Left lung (tissue), 10 donors: Measurements from ENCODE around the gene GRAP. TPM values are rescaled to one million over a fixed set of nuclear protein-coding genes. Genes with fewer than 3 reads are reported as not detected.
"Not testable (repeated sequence)": the region's sequence is repeated elsewhere in the genome, so short reads cannot be mapped to it uniquely, and the experiment has no call there.

Experiments
- ATAC-seq: fragments of 200-7000 bp; cut with Tn5 transposase; one replicate; pipeline ENCODE4 v1.9.1; 2020; ENCODE audit warnings: moderate library complexity
- DNase-seq, 4 donors: peaks; one replicate each; pipeline ENCODE4 v3.0.0-alpha.2; 2013 to 2020
- H3K27ac ChIP-seq, 2 donors: fragments of 200-600 bp; sonication (generic) in 1 of 2; one replicate each; pipeline versions ENCODE4 v1.5.0 to v1.8.0; 2020 to 2021
- H3K27me3 ChIP-seq, 2 donors: fragments of 200-600 bp; sonication (generic) in 1 of 2; one replicate each; pipeline versions ENCODE4 v1.5.0 to v1.8.0; 2020 to 2021
- H3K36me3 ChIP-seq, 2 donors: fragments of 200-600 bp; sonication (generic) in 1 of 2; one replicate each; pipeline versions ENCODE4 v1.5.0 to v1.8.0; 2020 to 2021
- H3K4me1 ChIP-seq, 2 donors: fragments of 200-600 bp; one replicate each; pipeline ENCODE4 v1.8.0; 2021
- H3K4me3 ChIP-seq, 2 donors: fragments of 200-600 bp; sonication (generic) in 1 of 2; one replicate each; pipeline versions ENCODE4 v1.5.0 to v1.8.0; 2020 to 2021; ENCODE audit warnings: mild to moderate bottlenecking in 1 of 2
- H3K9me3 ChIP-seq, 2 donors: fragments of 200-600 bp; sonication (generic) in 1 of 2; one replicate each; pipeline versions ENCODE4 v1.5.0 to v1.8.0; 2020 to 2021
- CTCF ChIP-seq, 2 donors: fragments of 200-600 bp; sonication (generic) in 1 of 2; IDR thresholded peaks; one replicate each; pipeline versions ENCODE4 v1.5.0 to v1.8.0; 2021; ENCODE audit warnings: antibody characterized with exemption in 2 of 2
- intact Hi-C, 2 donors: fragments of 100-400 bp; cut with DNase I; formaldehyde crosslinking; loops; one replicate each; pipeline versions ENCODE4 v1.11.2 to v1.14.2; 2022
- polyA plus RNA-seq, 6 donors: library from polyadenylated mRNA; unstranded; fragments of 120-200 nt; gene quantifications; one replicate each; pipeline ENCODE4 v1.2.1, GENCODE V29; 2013; ENCODE audit not compliant: insufficient read length in 6 of 6
- total RNA-seq, 2 donors: library from RNA; stranded (reverse); fragmentation: NEBNext Ultra II Directional; extraction: Animal tissue kit (Norgen Biotek cat#: 25700); gene quantifications; one replicate each; pipeline ENCODE4 v1.2.1, GENCODE V29; 2021
- donor health status: DM: no; HTN: yes; CAD: no.
- donor health status: DM: no; HTN: no; CAD: no.

The GRAP gene
- total and polyA plus RNA-seq, 8 donors = 5.4 to 15.7 (median 12.6) TPM

DNA sequence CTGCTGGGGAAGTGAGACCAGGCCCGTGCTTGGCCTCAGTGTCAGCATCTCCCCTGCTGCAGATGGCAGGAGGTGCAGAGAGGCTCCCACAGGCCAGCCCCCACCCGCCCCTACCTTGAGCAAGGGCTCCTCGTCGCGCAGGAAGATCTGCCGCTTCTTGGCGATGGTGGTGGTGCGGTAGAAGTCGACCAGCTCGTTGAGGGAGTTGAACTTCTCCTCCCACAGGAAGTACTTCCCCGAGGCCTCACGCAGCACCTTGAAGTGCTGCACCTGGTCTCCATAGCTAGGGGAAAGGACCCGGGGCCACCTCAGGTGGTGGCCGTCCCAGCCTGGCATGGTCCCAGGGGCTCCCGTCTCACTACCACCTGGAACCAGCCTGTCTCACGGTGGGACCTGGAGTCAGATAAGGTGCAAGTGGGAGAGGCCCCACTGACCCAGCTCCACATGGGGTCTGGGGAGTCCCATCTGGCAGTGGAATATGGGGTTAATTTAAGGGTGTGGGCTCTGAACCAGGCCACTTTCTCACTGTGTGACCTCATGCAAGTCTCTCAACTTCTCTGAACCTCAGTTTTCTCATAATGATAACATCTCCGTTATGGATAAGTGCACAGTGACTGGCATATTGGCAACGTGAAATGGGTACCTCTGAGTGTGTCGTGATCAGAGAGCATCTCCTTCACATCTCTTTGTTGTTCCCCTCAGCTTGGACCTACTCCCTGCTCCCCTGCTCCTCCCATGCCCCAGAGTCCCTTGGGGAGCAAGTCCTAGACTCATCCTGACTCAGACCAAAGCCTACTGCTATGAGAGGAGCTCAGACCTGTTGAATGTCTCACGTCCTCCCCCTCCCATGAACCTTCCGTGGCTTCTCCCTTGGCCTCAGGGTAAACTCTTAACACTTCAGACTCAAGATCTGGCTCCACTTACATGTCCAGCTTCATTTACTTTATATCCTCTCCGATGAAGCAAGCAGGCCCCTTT is 22.4 kb downstream of the GRAP start:
- H3K27ac ChIP-seq = no peak overlapping the region
- no peaks in the 10 kb centered on the region for H3K27me3 ChIP-seq
- H3K4me1 ChIP-seq = no peaks in the 10 kb centered on the region
- ATAC-seq (no peak), DNase-seq (peak in 1 of 4 donors; percentile 37)
- H3K9me3 ChIP-seq = no peaks in the 10 kb centered on the region
- no peak for TF ChIP-seq CTCF (IDR thresholded peaks at IDR 0.05)
- intact Hi-C loops = no loop called here
- H3K36me3 ChIP-seq = no peaks in the 10 kb centered on the region
- no peak overlapping the region for H3K4me3 ChIP-seq

GRCh38 chr17:19023209-19023999 is 23.4 kb downstream of the GRAP start:
- Histone ChIP-seq H3K27ac (no peak overlapping the region), H3K4me3 (no peak overlapping the region), H3K36me3 (no peaks in the 10 kb centered on the region), H3K9me3 (no peaks in the 10 kb centered on the region), H3K27me3 (no peaks in the 10 kb centered on the region), H3K4me1 (no peaks in the 10 kb centered on the region)
- TF ChIP-seq CTCF (IDR thresholded peaks at IDR 0.05) = no peak
- intact Hi-C loops = no loop called here
- no peak for DNase-seq
- ATAC-seq = no peak

DNA sequence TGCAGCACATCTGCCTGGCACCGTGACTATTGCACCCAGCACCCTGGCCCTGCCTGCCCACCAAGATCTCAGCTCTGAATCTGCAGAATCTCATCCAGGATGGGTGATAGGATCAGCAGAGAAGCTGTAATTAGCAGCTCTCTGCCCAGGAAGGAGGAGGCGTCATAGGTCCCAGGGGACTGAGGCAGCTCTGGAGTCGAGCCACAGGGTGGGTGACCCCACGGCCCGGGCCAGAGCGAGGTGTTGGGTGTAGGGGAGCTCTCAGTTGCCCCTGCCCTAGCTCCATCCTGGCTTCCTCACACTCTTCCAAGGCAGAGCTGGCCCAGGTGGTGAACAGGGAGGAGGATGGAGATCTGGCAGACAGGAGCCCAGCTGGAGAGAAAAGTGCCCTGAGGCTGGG is 24.0 kb downstream of the GRAP start:
- intact Hi-C loops = no loop called here
- Histone ChIP-seq H3K9me3 (no peaks in the 10 kb centered on the region), H3K4me1 (no peaks in the 10 kb centered on the region), H3K27me3 (no peaks in the 10 kb centered on the region), H3K27ac (no peak overlapping the region), H3K4me3 (no peak overlapping the region), H3K36me3 (no peaks in the 10 kb centered on the region)
- peak in 1 of 4 donors; percentile 59 for DNase-seq
- no peak for ATAC-seq
- no peak for TF ChIP-seq CTCF (IDR thresholded peaks at IDR 0.05)

- Histone ChIP-seq H3K9me3 (no peaks in the 10 kb centered on the region), H3K27me3 (no peaks in the 10 kb centered on the region), H3K4me3 (no peak overlapping the region), H3K4me1 (no peaks in the 10 kb centered on the region), H3K36me3 (no peaks in the 10 kb centered on the region), H3K27ac (no peak overlapping the region)
- intact Hi-C loops = no loop called here
- ATAC-seq (no peak), DNase-seq (peak in 1 of 4 donors; percentile 45)
- TF ChIP-seq CTCF (IDR thresholded peaks at IDR 0.05) = no peak
Observed at GRCh38 chr17:19022128-19022527, 24.6 kb downstream of the GRAP start.

GRCh38 chr17:19021622-19022083 is 25.1 kb downstream of the GRAP start:
- no peaks in the 10 kb centered on the region for H3K36me3 ChIP-seq
- ATAC-seq (no peak), DNase-seq (peak in 1 of 4 donors; percentile 74)
- intact Hi-C loops = no loop called here
- no peaks in the 10 kb centered on the region for H3K9me3 ChIP-seq
- no peaks in the 10 kb centered on the region for H3K27me3 ChIP-seq
- no peak for TF ChIP-seq CTCF (IDR thresholded peaks at IDR 0.05)
- no peak overlapping the region for H3K4me3 ChIP-seq
- no peak overlapping the region for H3K27ac ChIP-seq
- H3K4me1 ChIP-seq = no peaks in the 10 kb centered on the region

- H3K4me3 ChIP-seq, H3K9me3 ChIP-seq, intact Hi-C loops, H3K27me3 ChIP-seq, ATAC-seq, H3K27ac ChIP-seq, H3K36me3 ChIP-seq, H3K4me1 ChIP-seq: not testable (repeated sequence)
- peak in 1 of 4 donors; percentile 39 for DNase-seq
Observed at GRCh38 chr17:19021011-19021621, 25.6 kb downstream of the GRAP start.
